HepG2 (cell line): Measurements from ENCODE around the gene SOCS1. TPM values are rescaled to one million over a fixed set of nuclear protein-coding genes. Genes with fewer than 3 reads are reported as not detected.

Experiments used
- GTF3A ChIP-seq: sonication (generic); formaldehyde crosslinking; conservative IDR thresholded peaks from 2 replicates; pipeline ENCODE4 v1.4.0; 2020; ENCODE audit warnings: mild to moderate bottlenecking, missing genetic modification reagents
- HDAC6 ChIP-seq: fragments of 200-600 bp; sonication (generic); IDR thresholded peaks from 2 replicates; pipeline ENCODE4 v1.7.0; 2017; ENCODE audit warnings: mild to moderate bottlenecking, antibody characterized with exemption, low read length, low read depth
- HOXA7 ChIP-seq: sonication (generic); formaldehyde crosslinking; IDR thresholded peaks from 2 replicates; pipeline ENCODE4 v1.8.1; 2022; ENCODE audit warnings: mild to moderate bottlenecking, missing genetic modification reagents, moderate library complexity
- MTF1 ChIP-seq: sonication (generic); formaldehyde crosslinking; IDR thresholded peaks from 2 replicates; pipeline ENCODE4 v1.5.0; 2020; ENCODE audit warnings: missing genetic modification reagents
- PLRG1 ChIP-seq: fragments of 450-650 bp; conservative IDR thresholded peaks from 2 replicates; pipeline ENCODE4 v1.6.1; 2016
- STAT6 ChIP-seq: sonication (generic); formaldehyde crosslinking; IDR thresholded peaks from 2 replicates; pipeline ENCODE4 v1.4.0; 2020; ENCODE audit warnings: missing genetic modification reagents, mild to moderate bottlenecking, borderline replicate concordance
- TAF15 ChIP-seq: fragments of 200-400 bp; formaldehyde crosslinking; IDR thresholded peaks from one replicate; pipeline ENCODE4 v1.6.1; 2018; ENCODE audit warnings: mild to moderate bottlenecking, low read depth, low read length; ENCODE audit not compliant: poor library complexity, severe bottlenecking
- TFAP4 ChIP-seq: sonication (generic); IDR thresholded peaks from 2 replicates; pipeline ENCODE4 v1.6.1; 2016; ENCODE audit warnings: low read depth, borderline replicate concordance
- ZBED4 ChIP-seq: sonication (generic); formaldehyde crosslinking; IDR thresholded peaks from 2 replicates; pipeline ENCODE4 v1.4.0; 2020; ENCODE audit warnings: missing genetic modification reagents, borderline replicate concordance
- ZBTB42 ChIP-seq: sonication (generic); formaldehyde crosslinking; IDR thresholded peaks from 2 replicates; pipeline ENCODE4 v1.5.0; 2020; ENCODE audit warnings: mild to moderate bottlenecking, missing genetic modification reagents
- ZBTB43 ChIP-seq: sonication (generic); formaldehyde crosslinking; conservative IDR thresholded peaks from 2 replicates; pipeline ENCODE4 v1.4.0; 2020; ENCODE audit warnings: missing genetic modification reagents
- ZBTB8A ChIP-seq: sonication (generic); formaldehyde crosslinking; IDR thresholded peaks from 2 replicates; pipeline ENCODE4 v1.4.0; 2020; ENCODE audit warnings: mild to moderate bottlenecking, low read depth, missing genetic modification reagents, borderline replicate concordance
- ZNF280D ChIP-seq: sonication (generic); formaldehyde crosslinking; IDR thresholded peaks from 2 replicates; pipeline ENCODE4 v1.5.1; 2020; ENCODE audit warnings: mild to moderate bottlenecking, missing genetic modification reagents
- ZNF704 ChIP-seq: sonication (generic); formaldehyde crosslinking; IDR thresholded peaks from 2 replicates; pipeline ENCODE4 v1.8.1; 2023; ENCODE audit warnings: mild to moderate bottlenecking, inconsistent platforms, moderate library complexity, missing genetic modification reagents, borderline replicate concordance
- ZNF878 ChIP-seq: sonication (generic); formaldehyde crosslinking; IDR thresholded peaks from 2 replicates; pipeline ENCODE4 v1.8.1; 2023; ENCODE audit warnings: mild to moderate bottlenecking, missing genetic modification reagents, moderate library complexity
- polyA plus RNA-seq, 8 experiments: library from polyadenylated mRNA; depleted of rRNA in 3 of 8; stranded (reverse) in 7 of 8; unstranded in 1 of 8; fragments of >200 nt; fragmentation: Illumina TruSeq in 4 of 8; extraction: Trizol in 4 of 8; gene quantifications; 2 replicates each; pipeline versions ENCODE4 v1.2.1 to v1.2.3, GENCODE V29; 2011 to 2016; ENCODE audit warnings: low read depth in 4 of 8, missing spikeins in 1 of 8, mixed read lengths in 1 of 8; ENCODE audit not compliant: insufficient read depth in 1 of 8
- total RNA-seq, 5 experiments: library from RNA; depleted of rRNA; stranded (reverse); fragments of >200 nt; fragmentation: Illumina TruSeq; extraction: Trizol; gene quantifications; 2 replicates each; pipeline ENCODE4 v1.2.3, GENCODE V29; 2016; ENCODE audit warnings: low read depth in 1 of 5

Gene SOCS1
- total and polyA plus RNA-seq, 2 of the 13 experiments (the other 11 are each of a cell fraction or from before 2014, with no cell fraction given), result 5.3 to 6.3 TPM

- TF ChIP-seq STAT6 (no peak), ZBTB43 (no peak), TFAP4 (no peak), HDAC6 (no peak), ZNF878 (CRISPR knock-in tag) (no peak), ZBED4 (CRISPR knock-in tag) (no peak), TAF15 (no peak), MTF1 (CRISPR knock-in tag) (0 out of 2 replicates have a peak, but pooled peaks have one; percentile 15), GTF3A (CRISPR knock-in tag) (no peak), ZNF704 (no peak), PLRG1 (no peak), ZNF280D (no peak), ZBTB42 (CRISPR knock-in tag) (no peak), ZBTB8A (no peak), HOXA7 (CRISPR knock-in tag) (no peak)
Observed at GRCh38 chr16:11250091-11250785, 5.8 kb downstream of the SOCS1 start (continued).
